Tibial nerve (tissue), 4 donors: Measurements from ENCODE around the gene HUWE1. TPM values are rescaled to one million over a fixed set of nuclear protein-coding genes. Genes with fewer than 3 reads are reported as not detected.

ENCODE experiments used
- DNase-seq, 2 donors: peaks; one replicate each; pipeline ENCODE4 v3.0.0-alpha.2; 2019; ENCODE audit warnings: low spot score in 2 of 2
- H3K27ac ChIP-seq, 4 donors: fragments of 200-600 bp; sonication (generic) in 3 of 4; one replicate each; pipeline ENCODE4 v1.5.1; 2017 to 2019; ENCODE audit warnings: mild to moderate bottlenecking in 1 of 4
- H3K27me3 ChIP-seq, 2 donors: fragments of 200-600 bp; sonication (generic) in 1 of 2; one replicate each; pipeline versions ENCODE4 v1.5.1 to v1.6.0; 2017 to 2019
- H3K36me3 ChIP-seq, 3 donors: fragments of 200-600 bp; sonication (generic); one replicate each; pipeline ENCODE4 v1.5.1; 2018 to 2019
- H3K4me1 ChIP-seq, 4 donors: fragments of 200-600 bp; sonication (generic) in 3 of 4; one replicate each; pipeline ENCODE4 v1.5.1; 2017 to 2019
- H3K4me3 ChIP-seq, 4 donors: fragments of 200-600 bp; sonication (generic) in 3 of 4; one replicate each; pipeline ENCODE4 v1.5.1; 2017 to 2019; ENCODE audit warnings: mild to moderate bottlenecking in 1 of 4, moderate library complexity in 1 of 4
- H3K9me3 ChIP-seq, 4 donors: fragments of 200-600 bp; sonication (generic) in 3 of 4; one replicate each; pipeline ENCODE4 v1.5.1; 2017 to 2019
- CTCF ChIP-seq, 5 experiments: fragments of 200-600 bp in 3 of 5; fragments of 450-650 bp in 2 of 5; sonication (generic) in 3 of 5; IDR thresholded peaks; one replicate each; pipeline ENCODE4 v1.5.1; 2016 to 2019; ENCODE audit warnings: antibody characterized with exemption in 5 of 5, mild to moderate bottlenecking in 3 of 5, moderate library complexity in 2 of 5
- EP300 ChIP-seq, 2 donors: sonication (generic); formaldehyde crosslinking; IDR thresholded peaks; one replicate each; pipeline ENCODE4 v1.6.1; 2017; ENCODE audit warnings: antibody characterized with exemption in 2 of 2, mild to moderate bottlenecking in 1 of 2
- POLR2A ChIP-seq, 2 donors: fragments of 450-650 bp; IDR thresholded peaks; one replicate each; pipeline ENCODE4 v1.6.1; 2017; ENCODE audit warnings: antibody characterized with exemption in 2 of 2, mild to moderate bottlenecking in 2 of 2, moderate library complexity in 2 of 2
- WGBS, 2 donors: methylation state at CpG; one replicate each; pipeline ENCODE4 v1.1.5; 2018; 5-methylcytosine and 5-hydroxymethylcytosine counted together
- total RNA-seq, 4 donors: library from RNA; depleted of rRNA; stranded (reverse); fragments of >200 nt; gene quantifications; one replicate each; pipeline ENCODE4 v1.1.0, GENCODE V29; 2016

Gene HUWE1
- total RNA-seq, 4 donors from 2014 or later: 104 to 141 (median 119) TPM

- no peaks in the 10 kb centered on the region for H3K9me3 ChIP-seq
- no peak overlapping the region for H3K4me3 ChIP-seq
- no peak for TF ChIP-seq EP300 (IDR thresholded peaks at IDR 0.05)
- TF ChIP-seq CTCF (IDR thresholded peaks at IDR 0.05): no peak
- TF ChIP-seq POLR2A (IDR thresholded peaks at IDR 0.05): no peak
- H3K27ac ChIP-seq: no peak overlapping the region
- peaks cover 3 to 87% (median 5%) of the 10 kb centered on the region in 3 donors for H3K36me3 ChIP-seq
- no peaks in the 10 kb centered on the region for H3K27me3 ChIP-seq
- WGBS, 2 donors: 63 to 100% methylated on average over 3 of the region's 3 CpGs
- DNase-seq: no peak
- no peaks in the 10 kb centered on the region for H3K4me1 ChIP-seq
Observed at GRCh38 chrX:53561912-53562311, 124.6 kb downstream of the HUWE1 start.

GRCh38 chrX:53558646-53559045 is 127.9 kb downstream of the HUWE1 start:
- peaks cover 3 to 94% (median 4%) of the 10 kb centered on the region in 3 donors for H3K36me3 ChIP-seq

GRCh38 chrX:53556868-53557267 is 129.7 kb downstream of the HUWE1 start:
- Histone ChIP-seq H3K4me3 (no peak overlapping the region), H3K36me3 (peaks cover 0 to 94% (median 3%) of the 10 kb centered on the region in 3 donors), H3K9me3 (no peaks in the 10 kb centered on the region), H3K27ac (no peak overlapping the region), H3K27me3 (peaks cover 0 to 10% of the 10 kb centered on the region in 2 donors), H3K4me1 (no peaks in the 10 kb centered on the region)
- TF ChIP-seq POLR2A (IDR thresholded peaks at IDR 0.05) (no peak), CTCF (IDR thresholded peaks at IDR 0.05) (no peak)
- WGBS, 2 donors: 80 to 96% methylated on average over 3 of the region's 3 CpGs
- DNase-seq: no peak

More at GRCh38 chrX:53558646-53559045, 127.9 kb downstream of the HUWE1 start:
- no peaks in the 10 kb centered on the region for H3K9me3 ChIP-seq
- WGBS, 2 donors: 79 to 87% methylated on average over 6 of the region's 6 CpGs
- peaks cover 0 to 10% of the 10 kb centered on the region in 2 donors for H3K27me3 ChIP-seq
- DNase-seq: no peak
- TF ChIP-seq CTCF (IDR thresholded peaks at IDR 0.05) (no peak), EP300 (IDR thresholded peaks at IDR 0.05) (no peak), POLR2A (IDR thresholded peaks at IDR 0.05) (no peak)
- H3K4me1 ChIP-seq: no peaks in the 10 kb centered on the region
- H3K27ac ChIP-seq: no peak overlapping the region
- H3K4me3 ChIP-seq: no peak overlapping the region

- no peaks in the 10 kb centered on the region for H3K4me1 ChIP-seq
- TF ChIP-seq EP300 (IDR thresholded peaks at IDR 0.05) (no peak), POLR2A (IDR thresholded peaks at IDR 0.05) (no peak), CTCF (IDR thresholded peaks at IDR 0.05) (no peak)
- no peak overlapping the region for H3K27ac ChIP-seq
- H3K27me3 ChIP-seq: peaks cover 0 to 10% of the 10 kb centered on the region in 2 donors
- H3K36me3 ChIP-seq: peaks cover 0 to 100% (median 7%) of the 10 kb centered on the region in 3 donors
- 90 to 98% methylated on average over 9 to 17 of the region's 18 CpGs for WGBS, 2 donors
- DNase-seq: no peak
- no peaks in the 10 kb centered on the region for H3K9me3 ChIP-seq
- H3K4me3 ChIP-seq: no peak overlapping the region
Observed at GRCh38 chrX:53550756-53551463, 135.6 kb downstream of the HUWE1 start.

GRCh38 chrX:53547668-53548067 is 138.9 kb downstream of the HUWE1 start:
- no peaks in the 10 kb centered on the region for H3K4me1 ChIP-seq

More at GRCh38 chrX:53547668-53548067, 138.9 kb downstream of the HUWE1 start:
- Histone ChIP-seq H3K9me3 (no peaks in the 10 kb centered on the region), H3K27ac (no peak overlapping the region), H3K36me3 (peaks cover 0 to 97% (median 7%) of the 10 kb centered on the region in 3 donors), H3K4me3 (no peak overlapping the region), H3K27me3 (no peaks in the 10 kb centered on the region)
- TF ChIP-seq CTCF (IDR thresholded peaks at IDR 0.05) (no peak), EP300 (IDR thresholded peaks at IDR 0.05) (no peak), POLR2A (IDR thresholded peaks at IDR 0.05) (no peak)
- 85 to 93% methylated on average over 12 of the region's 12 CpGs for WGBS, 2 donors
- DNase-seq: no peak
